ENCODE data around the gene AP1B1.

AP1B1 gene

GRCh38 chr22:29328566-29329500 is 59.5 kb downstream of the AP1B1 start:
- Histone ChIP-seq H3K4me3 (ENCODE audit: low read length) (no peak overlapping the region), H3K36me3 (replicated peaks; ENCODE audit: low read depth, low read length) (peaks cover 57% of the 10 kb centered on the region), H3K9me3 (ENCODE audit: insufficient read depth, low read length) (no peaks in the 10 kb centered on the region), H3K27ac (ENCODE audit: low read length) (no peak overlapping the region), H3K27me3 (ENCODE audit: low read depth, low read length) (no peaks in the 10 kb centered on the region), H3K79me2 (ENCODE audit: low read length) (no peaks in the 10 kb centered on the region), H3K4me1 (ENCODE audit: low read length) (no peaks in the 10 kb centered on the region), H2AFZ (ENCODE audit: low read depth, low read length) (no peak overlapping the region), H3K9ac (ENCODE audit: low read length) (no peak overlapping the region), H3K4me2 (ENCODE audit: low read length) (no peak overlapping the region), H4K20me1 (ENCODE audit: insufficient read depth, low read length) (no peaks in the 10 kb centered on the region)
- no peak for TF ChIP-seq EZH2phosphoT487 (IDR thresholded peaks at IDR 0.05; ENCODE audit: low read depth)
- TF ChIP-seq, protein P1, sequence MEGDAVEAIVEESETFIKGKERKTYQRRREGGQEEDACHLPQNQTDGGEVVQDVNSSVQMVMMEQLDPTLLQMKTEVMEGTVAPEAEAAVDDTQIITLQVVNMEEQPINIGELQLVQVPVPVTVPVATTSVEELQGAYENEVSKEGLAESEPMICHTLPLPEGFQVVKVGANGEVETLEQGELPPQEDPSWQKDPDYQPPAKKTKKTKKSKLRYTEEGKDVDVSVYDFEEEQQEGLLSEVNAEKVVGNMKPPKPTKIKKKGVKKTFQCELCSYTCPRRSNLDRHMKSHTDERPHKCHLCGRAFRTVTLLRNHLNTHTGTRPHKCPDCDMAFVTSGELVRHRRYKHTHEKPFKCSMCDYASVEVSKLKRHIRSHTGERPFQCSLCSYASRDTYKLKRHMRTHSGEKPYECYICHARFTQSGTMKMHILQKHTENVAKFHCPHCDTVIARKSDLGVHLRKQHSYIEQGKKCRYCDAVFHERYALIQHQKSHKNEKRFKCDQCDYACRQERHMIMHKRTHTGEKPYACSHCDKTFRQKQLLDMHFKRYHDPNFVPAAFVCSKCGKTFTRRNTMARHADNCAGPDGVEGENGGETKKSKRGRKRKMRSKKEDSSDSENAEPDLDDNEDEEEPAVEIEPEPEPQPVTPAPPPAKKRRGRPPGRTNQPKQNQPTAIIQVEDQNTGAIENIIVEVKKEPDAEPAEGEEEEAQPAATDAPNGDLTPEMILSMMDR (IDR thresholded peaks at IDR 0.05; ENCODE audit: low read depth, low read length): no peak

GRCh38 chr22:29328055-29328454 is 60.3 kb downstream of the AP1B1 start:
- H2AFZ ChIP-seq (ENCODE audit: low read depth, low read length): no peak overlapping the region
- no peaks in the 10 kb centered on the region for H3K9me3 ChIP-seq (ENCODE audit: insufficient read depth, low read length)
- H3K4me3 ChIP-seq (ENCODE audit: low read length): no peak overlapping the region
- H3K9ac ChIP-seq (ENCODE audit: low read length): no peak overlapping the region
- no peak overlapping the region for H3K4me2 ChIP-seq (ENCODE audit: low read length)
- H3K27me3 ChIP-seq (ENCODE audit: low read depth, low read length): no peaks in the 10 kb centered on the region
- no peaks in the 10 kb centered on the region for H3K79me2 ChIP-seq (ENCODE audit: low read length)
- TF ChIP-seq, protein P1 (IDR thresholded peaks at IDR 0.05; ENCODE audit: low read depth, low read length): no peak
- TF ChIP-seq EZH2phosphoT487 (IDR thresholded peaks at IDR 0.05; ENCODE audit: low read depth): no peak
- peaks cover 57% of the 10 kb centered on the region for H3K36me3 ChIP-seq (replicated peaks; ENCODE audit: low read depth, low read length)
- no peaks in the 10 kb centered on the region for H3K4me1 ChIP-seq (ENCODE audit: low read length)
- no peak overlapping the region for H3K27ac ChIP-seq (ENCODE audit: low read length)
- H4K20me1 ChIP-seq (ENCODE audit: insufficient read depth, low read length): no peaks in the 10 kb centered on the region

GRCh38 chr22:29327089-29327764 is 61.1 kb downstream of the AP1B1 start:
- Histone ChIP-seq H4K20me1 (ENCODE audit: insufficient read depth, low read length) (no peaks in the 10 kb centered on the region), H3K36me3 (replicated peaks; ENCODE audit: low read depth, low read length) (peaks cover 50% of the 10 kb centered on the region), H3K27ac (ENCODE audit: low read length) (no peak overlapping the region), H3K27me3 (ENCODE audit: low read depth, low read length) (no peaks in the 10 kb centered on the region), H3K4me1 (ENCODE audit: low read length) (no peaks in the 10 kb centered on the region), H2AFZ (ENCODE audit: low read depth, low read length) (no peak overlapping the region), H3K9ac (ENCODE audit: low read length) (no peak overlapping the region), H3K4me2 (ENCODE audit: low read length) (no peak overlapping the region), H3K4me3 (ENCODE audit: low read length) (no peak overlapping the region), H3K9me3 (ENCODE audit: insufficient read depth, low read length) (no peaks in the 10 kb centered on the region), H3K79me2 (ENCODE audit: low read length) (no peaks in the 10 kb centered on the region)
- no peak for TF ChIP-seq EZH2phosphoT487 (IDR thresholded peaks at IDR 0.05; ENCODE audit: low read depth)
- TF ChIP-seq, protein P1 (IDR thresholded peaks at IDR 0.05; ENCODE audit: low read depth, low read length): no peak

DNA sequence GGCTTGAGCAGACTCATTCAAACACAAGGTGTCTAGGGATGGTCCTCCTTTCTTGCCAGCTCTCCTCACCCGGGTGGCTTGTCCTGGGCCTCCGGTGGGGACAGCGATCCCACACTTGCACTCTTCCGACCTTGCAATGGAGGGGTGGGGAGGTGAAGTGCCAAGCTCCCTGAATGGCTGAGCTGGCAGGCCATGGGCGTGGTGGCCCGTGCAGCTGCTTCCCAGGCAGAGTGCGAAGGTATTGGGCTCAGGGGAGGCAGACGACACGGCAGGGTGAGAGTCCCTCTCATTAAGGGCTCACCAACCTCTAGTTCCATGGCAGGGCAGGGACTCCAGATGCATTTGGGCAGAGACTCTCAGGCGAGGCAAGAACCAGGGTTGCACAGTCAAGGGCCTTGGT is 61.9 kb downstream of the AP1B1 start:
- Histone ChIP-seq H2AFZ (ENCODE audit: low read depth, low read length) (no peak overlapping the region), H3K4me1 (ENCODE audit: low read length) (no peaks in the 10 kb centered on the region), H3K36me3 (replicated peaks; ENCODE audit: low read depth, low read length) (peaks cover 42% of the 10 kb centered on the region), H3K27ac (ENCODE audit: low read length) (no peak overlapping the region), H3K79me2 (ENCODE audit: low read length) (no peaks in the 10 kb centered on the region), H4K20me1 (ENCODE audit: insufficient read depth, low read length) (no peaks in the 10 kb centered on the region), H3K27me3 (ENCODE audit: low read depth, low read length) (no peaks in the 10 kb centered on the region), H3K4me3 (ENCODE audit: low read length) (no peak overlapping the region), H3K9ac (ENCODE audit: low read length) (no peak overlapping the region), H3K4me2 (ENCODE audit: low read length) (no peak overlapping the region), H3K9me3 (ENCODE audit: insufficient read depth, low read length) (no peaks in the 10 kb centered on the region)
- no peak for TF ChIP-seq EZH2phosphoT487 (IDR thresholded peaks at IDR 0.05; ENCODE audit: low read depth)
- TF ChIP-seq, protein P1 (IDR thresholded peaks at IDR 0.05; ENCODE audit: low read depth, low read length): no peak

All from OCI-LY3 (cell line).